HG02678 (cell line): ENCODE results near the gene ANKRD10.
A peak's percentile ranks its signal among the peaks of the same experiment; 100 is the strongest.
"Not testable (repeated sequence)": the region's sequence is repeated elsewhere in the genome, so short reads cannot be mapped to it uniquely, and the experiment has no call there.

ENCODE experiments used
- ATAC-seq: cut with Tn5 transposase; IDR thresholded peaks from one replicate; pipeline ENCODE4 v1.9.1; 2021; ENCODE audit warnings: mild to moderate bottlenecking, moderate library complexity; ENCODE audit not compliant: unreplicated experiment

Gene ANKRD10

DNA sequence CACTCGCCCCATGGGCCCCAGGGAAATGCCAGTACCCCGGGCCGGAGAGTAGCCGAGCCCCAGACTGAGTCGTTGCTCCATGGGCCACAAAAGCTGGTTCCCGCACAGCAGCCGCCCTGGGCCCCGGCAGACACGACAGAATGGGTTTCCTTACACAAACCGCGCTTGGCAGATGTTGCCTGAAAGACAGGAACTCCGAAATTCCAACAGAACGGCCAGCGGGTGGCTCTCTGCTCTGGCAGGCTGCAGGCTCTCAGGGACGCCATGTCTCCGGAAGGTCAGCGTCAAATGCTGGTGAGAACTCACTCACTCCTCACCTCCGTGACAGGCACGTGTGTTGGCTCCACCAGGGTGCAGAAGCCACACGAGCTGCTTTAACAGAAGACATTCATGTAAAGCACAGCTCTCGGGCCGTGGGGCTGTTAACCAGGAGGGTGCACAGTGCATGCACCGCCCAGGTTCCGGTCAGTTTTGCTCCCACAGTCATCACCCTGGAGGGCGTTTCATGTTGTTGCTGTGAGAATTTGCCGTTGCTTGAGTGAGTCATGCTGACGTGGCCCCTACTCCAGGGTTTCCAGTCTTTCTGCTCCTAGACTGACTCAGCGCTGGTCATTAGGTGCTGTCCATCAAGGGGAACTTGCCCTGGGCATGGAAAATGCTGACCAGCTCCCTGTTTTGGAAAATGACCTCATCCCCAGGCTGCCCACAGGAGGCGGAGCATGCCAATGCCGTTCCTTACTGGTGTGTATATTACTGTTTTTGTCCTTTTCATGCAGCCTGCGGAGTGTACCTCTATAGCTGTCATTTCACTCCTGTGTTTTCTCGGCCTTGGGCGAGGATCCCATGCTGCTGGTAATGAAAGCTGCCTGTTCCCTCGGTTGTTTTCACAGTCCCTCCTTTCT is 44.8 kb downstream of the ANKRD10 start:
- no peak for ATAC-seq

DNA sequence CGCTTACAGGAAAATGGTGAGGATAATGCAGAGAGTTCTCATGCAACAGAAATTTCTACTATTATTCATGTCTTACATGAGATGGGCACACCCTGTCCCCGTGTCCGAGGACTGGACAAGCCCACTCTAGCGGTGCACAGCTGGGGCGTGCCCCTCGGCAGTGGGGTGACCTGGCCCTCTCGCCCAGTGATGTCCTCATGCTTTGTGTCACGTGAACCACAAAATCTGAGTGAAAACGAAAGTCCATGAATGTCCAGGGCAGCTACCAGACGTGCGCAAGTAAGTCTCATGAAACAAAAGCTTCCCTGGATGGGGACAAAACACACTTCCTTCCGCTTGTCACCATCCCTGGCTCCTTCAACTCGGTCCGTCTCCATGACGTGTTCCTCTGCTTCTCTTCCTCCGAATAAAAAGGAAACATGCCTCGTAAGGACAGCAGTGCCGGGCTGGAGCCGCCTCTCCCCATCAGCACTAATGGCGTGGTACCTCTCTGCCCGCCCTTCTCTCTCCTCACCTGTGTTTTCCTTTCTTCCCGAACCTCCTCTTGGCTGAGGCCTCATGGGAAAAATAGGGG is 45.6 kb downstream of the ANKRD10 start:
- no peak for ATAC-seq

DNA sequence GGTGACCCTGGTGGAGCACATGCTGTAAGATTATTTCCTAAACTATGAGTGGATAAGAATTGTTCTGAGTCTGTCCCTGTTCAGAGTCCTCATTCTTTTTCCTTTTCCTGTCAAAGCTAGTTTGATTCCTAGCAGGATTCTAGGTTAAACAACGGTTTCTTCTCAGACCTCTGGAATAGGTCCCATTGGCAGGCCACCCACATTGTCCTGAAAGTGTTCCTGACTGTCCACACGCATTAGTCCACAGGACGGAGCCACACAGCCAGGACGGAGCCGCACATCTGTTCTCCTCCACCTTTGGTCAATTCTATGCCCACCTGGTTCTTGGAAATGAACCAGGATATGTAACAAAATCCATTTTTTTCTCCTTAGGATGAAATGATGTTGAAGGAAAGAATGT is 46.1 kb downstream of the ANKRD10 start:
- ATAC-seq: no peak

DNA sequence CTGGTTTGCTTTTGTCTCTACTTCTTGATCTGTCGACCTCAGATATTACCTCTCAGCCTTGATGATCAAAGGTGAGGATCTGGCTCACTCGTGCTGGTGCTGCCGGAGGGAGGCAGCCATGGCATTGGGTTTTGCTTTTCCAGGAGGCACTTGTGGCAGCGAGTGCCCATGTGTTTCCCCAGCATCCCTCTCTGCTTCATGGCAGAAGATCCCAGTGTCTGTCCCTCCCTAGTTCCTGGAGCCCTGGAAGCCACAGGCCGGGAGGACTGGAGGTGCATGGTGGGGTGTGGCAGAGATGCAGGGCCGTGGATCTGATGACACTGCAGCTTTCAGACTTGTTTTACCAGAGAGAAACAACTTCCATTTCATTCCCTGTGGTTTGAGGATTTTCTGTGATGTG is 47.5 kb downstream of the ANKRD10 start:
- ATAC-seq: no peak

DNA sequence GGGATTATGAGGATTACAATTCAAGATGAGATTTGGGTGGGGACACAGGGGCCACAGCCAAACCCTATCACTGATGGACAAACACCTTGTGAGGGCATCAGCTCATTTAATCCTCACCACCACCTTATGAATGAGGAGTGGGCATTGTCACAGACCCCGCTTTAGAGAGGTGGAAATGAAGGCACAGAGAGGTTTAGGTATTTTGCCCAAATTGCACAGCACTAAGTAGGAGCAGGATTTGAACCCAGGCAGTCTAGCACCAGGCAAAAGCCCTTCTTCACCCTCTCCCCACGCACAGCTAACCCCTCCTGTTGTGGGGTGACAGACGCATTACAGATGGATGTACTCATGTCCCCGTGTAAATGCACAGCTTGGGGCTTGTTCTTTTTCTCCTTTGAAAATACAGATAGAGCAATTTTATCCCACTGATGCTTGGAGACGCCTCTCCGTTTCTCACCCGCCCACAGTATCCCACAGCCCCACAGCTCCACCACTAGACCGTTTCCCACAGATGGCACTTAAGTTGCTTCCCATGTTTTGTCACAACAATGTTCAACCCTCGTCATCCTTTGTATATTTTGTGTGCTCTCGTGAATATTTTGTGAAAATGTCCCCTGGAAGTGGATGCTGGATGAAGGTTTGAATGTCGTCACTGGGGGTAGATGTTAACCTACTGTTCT is 48.2 kb downstream of the ANKRD10 start:
- ATAC-seq: no peak

DNA sequence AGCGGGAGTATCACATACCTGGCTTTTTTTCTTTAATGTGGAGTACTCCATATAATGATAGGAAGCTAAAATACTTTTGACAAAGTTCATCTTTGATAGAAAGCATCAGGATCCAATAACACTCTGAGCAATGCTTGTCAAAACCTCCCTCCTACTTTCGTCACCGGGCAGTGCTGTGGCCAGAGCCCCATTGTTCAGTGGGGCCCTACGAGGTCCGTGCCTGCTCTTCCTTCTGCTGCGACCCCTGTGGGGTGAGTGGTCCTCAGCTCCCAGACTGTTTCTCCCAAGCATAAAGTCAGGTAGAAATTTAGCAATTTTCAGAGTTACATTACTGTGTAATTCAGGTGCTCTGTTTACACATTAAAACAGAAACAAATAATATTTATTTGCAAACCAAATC is 51.2 kb downstream of the ANKRD10 start:
- ATAC-seq: no peak

DNA sequence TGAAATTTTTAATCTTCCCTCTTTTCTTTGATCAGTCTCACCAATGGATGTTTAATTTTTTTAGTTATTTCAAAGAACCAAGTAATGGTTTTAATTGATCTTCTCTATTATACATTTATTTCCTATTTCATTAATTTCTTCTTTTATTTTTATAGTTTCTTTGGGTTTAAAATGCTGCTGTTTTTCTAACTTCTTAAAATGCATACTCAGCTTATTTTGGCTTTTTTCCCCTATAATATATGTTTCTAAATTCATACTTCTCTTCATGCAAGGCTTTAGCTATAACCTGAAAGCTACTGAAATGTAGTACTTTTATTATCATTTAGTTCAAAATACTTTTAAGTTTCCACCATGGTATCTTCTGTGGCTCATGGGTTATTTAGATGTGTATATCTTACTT is 53.9 kb downstream of the ANKRD10 start:
- no peak for ATAC-seq

DNA sequence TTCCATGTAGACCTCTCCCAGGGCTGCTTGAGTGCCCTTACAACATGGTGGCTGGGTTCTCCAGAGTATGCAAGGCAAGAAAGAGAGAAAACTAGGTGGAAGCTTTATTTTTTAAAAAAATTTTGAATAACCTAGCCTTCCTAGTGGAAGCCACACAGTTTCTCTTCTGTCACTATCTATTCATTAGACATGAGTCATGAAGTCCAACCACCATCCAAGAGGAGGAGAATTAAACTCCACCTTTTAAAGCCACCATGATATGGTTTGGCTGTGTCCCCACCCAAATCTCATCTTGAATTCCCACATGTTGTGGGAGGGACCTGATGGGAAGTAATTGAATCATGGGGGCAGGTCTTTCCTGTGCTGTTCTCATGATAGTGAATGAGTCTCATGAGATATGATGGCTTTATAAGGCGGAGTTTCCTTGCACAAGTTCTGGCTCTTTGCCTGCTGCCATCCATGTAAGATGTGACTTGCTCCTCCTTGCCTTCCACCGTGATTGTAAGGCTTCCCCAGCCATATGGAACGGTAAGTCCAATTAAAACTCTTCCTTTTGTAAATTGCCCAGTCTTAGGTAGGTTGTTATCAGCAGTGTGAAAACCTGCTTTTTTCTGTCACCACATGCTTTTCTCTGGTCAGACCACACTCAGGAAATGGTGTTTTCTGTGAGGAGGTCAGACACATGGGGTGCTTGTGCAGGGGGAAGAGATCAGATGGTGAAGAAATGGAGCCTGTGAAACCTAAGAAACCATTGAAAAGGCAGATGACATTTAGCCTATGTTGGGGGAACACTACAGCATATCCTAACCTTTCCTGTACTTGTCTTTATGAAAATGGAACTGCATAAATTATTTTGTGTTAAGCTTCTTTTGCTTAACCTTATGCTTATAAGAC is 57.7 kb downstream of the ANKRD10 start:
- ATAC-seq: peak; percentile 69

DNA sequence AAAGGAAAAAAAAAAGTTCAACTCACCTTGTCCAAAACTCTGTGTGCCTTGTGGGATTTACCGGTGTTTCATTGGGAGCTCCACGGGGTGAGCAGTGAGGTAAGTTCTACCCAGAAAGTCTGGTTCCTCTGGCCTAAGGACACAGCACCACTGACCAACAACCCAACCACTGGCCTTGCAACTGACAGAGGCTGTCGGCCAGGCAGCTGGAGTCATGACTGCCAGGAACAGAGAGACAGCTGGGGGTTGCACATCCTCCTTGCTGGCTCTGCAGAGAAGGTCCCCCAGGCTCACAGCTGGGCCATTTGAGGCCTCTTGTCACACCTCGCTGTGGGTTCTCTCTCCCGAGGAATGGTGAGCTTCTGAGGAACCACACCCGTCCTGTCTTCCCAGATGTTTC is 59.5 kb downstream of the ANKRD10 start:
- ATAC-seq: no peak

DNA sequence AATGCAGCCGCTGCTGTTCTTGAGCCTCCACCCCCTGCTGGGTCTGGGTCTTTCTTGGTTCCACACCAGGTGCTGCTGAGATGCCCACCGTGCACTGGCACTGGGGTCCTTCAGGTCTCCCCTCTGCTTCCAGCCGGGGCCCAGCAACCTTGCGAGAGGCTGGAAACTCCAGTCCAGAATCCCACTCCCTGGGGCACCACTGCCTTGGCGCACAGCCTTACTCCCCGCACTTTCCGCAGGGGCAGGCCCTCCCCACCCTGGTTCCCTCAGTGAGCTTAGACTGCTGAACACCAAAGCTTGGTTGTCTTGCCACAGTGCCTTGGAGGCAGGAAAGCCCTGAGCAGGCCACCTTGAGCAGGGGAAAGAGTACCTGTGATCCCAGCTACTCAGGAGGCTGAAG is 60.0 kb downstream of the ANKRD10 start:
- no peak for ATAC-seq

DNA sequence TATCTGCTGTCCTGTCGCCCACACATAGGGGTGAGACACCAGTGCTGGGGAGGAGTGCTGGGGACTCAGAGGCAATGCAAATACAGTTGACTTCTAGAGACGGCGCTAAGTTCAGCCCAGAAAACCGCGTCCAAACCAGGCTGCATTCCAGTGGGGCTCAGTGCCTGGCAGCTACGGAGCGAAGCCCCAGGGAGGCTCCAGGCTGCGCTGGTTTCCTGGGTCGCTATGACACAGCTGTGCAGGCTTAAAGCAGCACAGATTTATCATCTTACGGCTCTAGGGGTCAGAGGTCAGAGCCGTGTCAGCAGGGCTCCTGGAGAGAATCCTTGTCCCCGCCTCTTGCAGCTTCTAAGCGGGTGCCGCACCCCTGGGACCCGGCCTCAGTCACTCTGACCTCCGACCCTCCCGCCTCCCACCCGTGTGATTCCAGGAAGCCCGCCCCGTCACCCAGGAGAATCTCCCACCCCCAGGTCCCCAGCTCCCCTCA is 61.6 kb downstream of the ANKRD10 start:
- ATAC-seq: no peak

DNA sequence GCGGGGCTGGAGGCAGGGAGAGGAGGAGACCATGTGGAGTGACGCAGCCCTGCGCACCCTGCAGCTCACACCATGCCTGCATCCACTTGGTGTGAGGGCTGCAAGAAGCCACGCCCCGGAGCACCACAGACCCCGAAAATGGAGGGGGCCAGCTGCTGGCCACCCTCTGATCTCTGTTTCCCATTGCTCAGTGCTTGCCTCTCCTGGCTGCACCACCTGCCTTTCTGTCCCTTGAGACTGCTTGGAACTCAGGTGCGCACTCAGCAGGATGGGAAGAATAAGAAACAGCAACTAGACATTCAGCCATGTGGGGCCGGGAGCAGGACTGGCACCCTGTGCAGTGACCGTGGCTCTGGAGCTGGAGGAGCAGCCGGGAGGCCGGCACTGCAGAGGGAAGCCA is 64.0 kb downstream of the ANKRD10 start:
- no peak for ATAC-seq

DNA sequence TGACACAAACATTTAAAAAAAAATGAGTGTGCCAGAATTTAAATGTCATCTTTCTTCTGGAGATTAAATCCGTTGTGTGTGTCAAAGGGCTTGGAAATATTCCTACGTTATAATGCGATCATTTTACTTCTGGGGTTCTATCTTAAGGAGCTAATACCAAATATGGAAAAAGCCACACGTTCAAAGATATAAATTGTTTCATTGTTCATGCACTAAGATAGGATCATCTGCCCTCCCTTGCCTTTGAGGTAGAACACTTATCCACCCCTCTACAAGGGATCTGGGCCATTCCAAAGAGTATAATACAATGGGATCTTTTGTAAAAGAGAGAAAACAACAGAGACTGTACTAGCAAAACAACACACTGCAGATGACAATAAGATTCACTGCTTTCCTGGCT is 64.9 kb downstream of the ANKRD10 start:
- no peak for ATAC-seq

DNA sequence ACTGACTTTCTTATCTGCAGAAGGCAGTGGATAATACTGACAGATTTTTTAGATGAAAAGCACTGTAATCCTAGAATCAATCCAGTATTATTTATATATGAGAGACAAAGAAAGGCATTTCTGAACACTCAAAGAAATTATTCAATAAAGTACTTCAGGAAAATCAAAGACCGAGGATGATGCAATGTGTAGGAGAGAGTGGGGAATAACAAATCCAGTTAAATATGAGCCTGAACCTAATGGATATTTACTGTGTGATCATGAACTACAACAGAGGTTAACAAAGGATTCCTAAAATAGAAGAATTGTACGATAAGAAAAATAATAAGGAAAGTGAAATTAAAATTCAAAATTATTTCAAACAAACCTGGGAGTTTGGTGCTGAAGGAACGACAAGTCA is 69.3 kb downstream of the ANKRD10 start:
- ATAC-seq: no peak

DNA sequence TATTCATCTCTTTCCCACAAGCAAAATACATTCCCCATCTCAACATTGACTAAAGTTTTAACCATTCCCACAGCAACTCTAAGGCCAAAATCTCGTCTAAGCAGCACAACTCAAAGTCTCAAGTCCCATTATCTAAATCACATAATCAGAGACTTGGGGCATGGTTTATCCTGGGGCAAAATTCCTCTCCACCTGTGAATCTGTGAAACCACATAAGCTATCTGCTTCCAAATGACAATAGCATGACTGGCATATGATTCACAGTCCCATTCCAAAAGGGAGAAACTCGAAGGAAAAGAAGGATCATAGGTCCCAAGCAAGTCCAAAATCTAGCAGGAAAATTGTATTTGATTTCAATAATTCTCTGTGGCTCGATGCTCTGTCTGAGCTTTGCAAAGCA is 73.0 kb downstream of the ANKRD10 start:
- no peak for ATAC-seq

DNA sequence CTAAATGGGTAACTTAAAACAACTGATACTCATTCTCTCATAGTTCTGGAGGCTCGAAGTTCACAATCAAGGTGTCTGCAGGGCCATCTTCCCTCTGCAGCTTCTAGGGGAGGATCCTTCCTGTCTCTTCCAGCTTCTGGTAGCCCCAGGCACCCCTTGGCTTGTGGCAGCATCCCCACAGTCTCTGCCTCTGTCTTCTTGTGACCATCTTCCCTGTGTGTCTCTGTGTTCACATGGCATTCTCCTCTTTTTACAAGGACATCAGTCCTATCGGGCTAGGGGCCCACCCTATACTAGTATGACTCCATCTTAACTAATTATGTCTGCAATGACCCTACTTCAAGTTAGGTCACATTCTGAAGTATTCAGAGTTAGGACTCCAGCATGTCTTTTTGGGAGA is 73.5 kb downstream of the ANKRD10 start:
- no peak for ATAC-seq

DNA sequence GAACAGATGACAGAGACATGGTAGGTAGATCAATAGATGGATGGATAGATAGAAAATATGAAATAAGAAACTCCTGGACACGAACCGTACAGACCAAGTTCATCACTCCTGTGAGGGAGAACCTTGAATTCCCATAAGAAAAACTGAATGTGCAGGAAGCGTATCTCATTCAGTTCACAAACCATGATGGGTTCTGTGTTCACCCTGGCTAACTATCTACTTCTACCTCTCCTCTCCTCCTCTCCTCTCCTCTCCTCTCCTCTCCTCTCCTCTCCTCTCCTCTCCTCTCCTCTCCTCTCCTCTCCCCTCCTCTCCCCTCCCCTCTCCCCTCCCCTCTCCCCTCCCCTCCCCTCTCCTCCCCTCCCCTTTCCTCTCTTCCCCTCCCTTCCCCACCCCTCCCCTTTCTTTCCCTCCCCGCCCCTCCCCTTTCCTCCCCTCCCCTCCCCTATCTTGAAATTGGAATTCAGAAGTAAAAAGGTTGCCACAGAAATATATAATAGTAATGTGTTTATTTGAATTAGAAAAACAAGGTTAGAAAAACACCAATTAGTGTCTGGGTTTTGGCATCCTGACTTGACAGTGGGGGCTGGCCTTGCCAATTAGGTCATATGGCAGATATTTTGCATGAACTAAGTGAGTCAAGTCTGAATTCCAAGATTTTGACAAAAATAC is 75.9 kb downstream of the ANKRD10 start:
- no peak for ATAC-seq

DNA sequence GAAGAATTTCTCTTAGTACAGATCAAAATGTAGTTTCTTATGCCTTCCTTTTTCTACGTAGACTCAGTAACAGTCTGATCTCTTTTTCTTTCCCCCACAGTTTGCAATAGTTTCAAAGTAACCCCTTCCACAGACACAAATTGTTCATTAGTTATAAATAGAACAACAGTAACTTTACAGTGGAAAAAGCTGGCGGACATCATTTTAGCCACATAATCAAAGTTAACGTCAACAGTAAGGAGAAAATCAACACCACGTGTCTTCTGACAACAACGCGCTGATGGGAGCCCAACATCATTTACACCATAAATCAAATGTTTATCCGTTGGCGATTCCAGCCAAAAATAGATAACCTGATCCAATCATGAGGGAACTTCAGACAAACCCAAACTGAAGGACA is 76.8 kb downstream of the ANKRD10 start:
- no peak for ATAC-seq

DNA sequence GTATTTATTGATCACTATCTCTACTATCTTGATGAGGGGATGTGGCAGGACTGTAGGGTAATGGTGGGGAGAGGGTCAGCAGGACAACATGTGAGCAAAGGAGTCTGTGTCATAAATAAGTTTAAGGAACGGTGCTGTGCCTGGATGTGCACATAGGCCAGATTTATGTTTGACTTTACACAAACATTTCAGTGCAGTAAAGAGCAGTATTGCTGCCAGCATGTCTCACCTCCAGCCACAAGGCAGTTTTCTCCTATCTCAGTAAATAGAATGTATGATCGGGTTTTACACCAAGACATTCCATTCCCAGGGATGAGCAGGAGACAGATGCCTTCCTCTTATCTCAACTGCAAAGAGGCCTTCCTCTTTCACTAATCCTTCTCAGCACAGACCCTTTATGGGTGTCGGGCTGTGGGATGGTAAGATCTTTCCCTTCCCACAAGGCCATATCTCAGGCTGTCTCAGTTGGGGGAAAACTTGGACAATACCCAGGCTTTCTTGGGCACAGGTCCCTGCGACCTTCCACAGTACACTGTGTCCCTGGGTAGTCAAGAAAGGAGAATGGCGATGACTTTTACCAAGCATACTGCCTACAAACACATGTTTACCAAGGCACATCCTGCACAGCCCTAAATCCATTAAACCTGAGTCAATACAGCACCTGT is 77.3 kb downstream of the ANKRD10 start:
- ATAC-seq: not testable (repeated sequence)

DNA sequence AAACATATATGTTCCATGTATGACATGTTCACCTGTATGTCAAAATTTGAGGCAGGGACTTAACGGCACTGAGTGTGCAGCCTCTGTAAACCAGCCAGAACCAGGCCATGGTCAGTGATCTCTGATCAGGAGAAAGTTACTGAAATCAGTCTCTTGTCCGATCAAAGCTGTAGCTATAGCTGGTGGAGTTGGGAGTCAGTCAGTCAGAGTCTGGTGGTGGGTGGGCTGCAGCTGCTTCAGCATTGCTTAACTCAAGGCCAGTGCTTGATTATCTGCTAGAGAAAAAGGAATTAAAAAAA is 78.3 kb downstream of the ANKRD10 start:
- ATAC-seq: no peak
